Measurements from ENCODE around the gene NLRP7. TPM values are rescaled to one million over a fixed set of nuclear protein-coding genes. Genes with fewer than 3 reads are reported as not detected.

NLRP7 gene
- total and polyA plus RNA-seq, 2 of the 13 experiments (the other 11 are each of a cell fraction or from before 2014, with no cell fraction given) = not detected

GRCh38 chr19:54877471-54877870 lies 69.9 kb downstream of the NLRP7 start:
- Histone ChIP-seq H2AFZ (ENCODE audit: low read length) (no peak overlapping the region), H4K20me1 (ENCODE audit: insufficient read depth, low read length) (no peaks in the 10 kb centered on the region), H3K36me3 (replicated peaks in 1 of 2; ENCODE audit: control insufficient read depth in 1 of 2, insufficient read depth in 2 of 2, low read length in 2 of 2) (no peaks in the 10 kb centered on the region), H3K9ac (ENCODE audit: insufficient read depth, low read depth, low read length) (no peak overlapping the region), H3K27me3 (ENCODE audit: control insufficient read depth in 1 of 2, insufficient read depth in 2 of 2, low read length in 2 of 2) (peaks cover 4 to 8% of the 10 kb centered on the region in 2 experiments; a peak in 3 of 5 replicates), H3K9me3 (ENCODE audit: low read length) (no peaks in the 10 kb centered on the region), H3K4me2 (ENCODE audit: low read depth, low read length) (no peak overlapping the region), H3K4me1 (ENCODE audit: insufficient read depth, low read length) (no peaks in the 10 kb centered on the region), H3K4me3 (replicated peaks in 1 of 3; ENCODE audit: insufficient read depth in 1 of 3, low read depth in 2 of 3, low read length in 3 of 3) (no peak overlapping the region), H3K79me2 (ENCODE audit: insufficient read depth, low read length) (no peaks in the 10 kb centered on the region), H3K27ac (ENCODE audit: extremely low read length, insufficient read depth, low read length) (no peak overlapping the region)
- FAIRE-seq (no peak), DNase-seq (ENCODE audit: low spot score) (no peak), ATAC-seq (no peak)
- WGBS (ENCODE audit: low lambda C conversion rate) = 1% methylated on average over 3 of the region's 3 CpGs
- ChIA-PET CTCF (ENCODE audit: low intra/inter-chr PET ratio, low total read pairs) (no interaction called here), POLR2A (no interaction called here)
- intact Hi-C loops (cut with micrococcal nuclease; ENCODE audit: unreplicated experiment) (no loop called here), in situ Hi-C loops (cut with HindIII; ENCODE audit: extremely low pct_ligation_motif_present, low pct_unique_long_range_greater_than_20kb) (no loop called here)
- no TSS peak for BruUV-seq (replicated peaks)
- no peak for TF ChIP-seq HNF4G (IDR thresholded peaks at IDR 0.05; ENCODE audit: borderline replicate concordance, low read depth, low read length)
- no peak for TF ChIP-seq HNF4G (CRISPR knock-in tag; IDR thresholded peaks at IDR 0.05; ENCODE audit: borderline replicate concordance, low read depth)
- no peak for TF ChIP-seq ZBTB42 (CRISPR knock-in tag; IDR thresholded peaks at IDR 0.05)
- TF ChIP-seq ZBTB20 (CRISPR knock-in tag; IDR thresholded peaks at IDR 0.05; ENCODE audit: borderline replicate concordance, low read depth) = no peak
- no peak for TF ChIP-seq ZFP36 (IDR thresholded peaks at IDR 0.05; ENCODE audit: borderline replicate concordance, low read depth, low read length, partially characterized antibody)
- no peak for TF ChIP-seq PAWR (CRISPR knock-in tag; IDR thresholded peaks at IDR 0.05; ENCODE audit: borderline replicate concordance)
- no peak for TF ChIP-seq ZNF160 (CRISPR knock-in tag; IDR thresholded peaks at IDR 0.05)
- TF ChIP-seq, protein P1, sequence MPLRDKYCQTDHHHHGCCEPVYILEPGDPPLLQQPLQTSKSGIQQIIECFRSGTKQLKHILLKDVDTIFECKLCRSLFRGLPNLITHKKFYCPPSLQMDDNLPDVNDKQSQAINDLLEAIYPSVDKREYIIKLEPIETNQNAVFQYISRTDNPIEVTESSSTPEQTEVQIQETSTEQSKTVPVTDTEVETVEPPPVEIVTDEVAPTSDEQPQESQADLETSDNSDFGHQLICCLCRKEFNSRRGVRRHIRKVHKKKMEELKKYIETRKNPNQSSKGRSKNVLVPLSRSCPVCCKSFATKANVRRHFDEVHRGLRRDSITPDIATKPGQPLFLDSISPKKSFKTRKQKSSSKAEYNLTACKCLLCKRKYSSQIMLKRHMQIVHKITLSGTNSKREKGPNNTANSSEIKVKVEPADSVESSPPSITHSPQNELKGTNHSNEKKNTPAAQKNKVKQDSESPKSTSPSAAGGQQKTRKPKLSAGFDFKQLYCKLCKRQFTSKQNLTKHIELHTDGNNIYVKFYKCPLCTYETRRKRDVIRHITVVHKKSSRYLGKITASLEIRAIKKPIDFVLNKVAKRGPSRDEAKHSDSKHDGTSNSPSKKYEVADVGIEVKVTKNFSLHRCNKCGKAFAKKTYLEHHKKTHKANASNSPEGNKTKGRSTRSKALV (CRISPR knock-in tag; IDR thresholded peaks at IDR 0.05) = no peak
- no peak for TF ChIP-seq ZSCAN29 (CRISPR knock-in tag; conservative IDR thresholded peaks at IDR 0.05)
- no peak for TF ChIP-seq GTF3A (CRISPR knock-in tag; conservative IDR thresholded peaks at IDR 0.05)
- no peak for TF ChIP-seq KMT2A (CRISPR knock-in tag; IDR thresholded peaks at IDR 0.05)
